Measurements from ENCODE around the gene ALG1L2. TPM values are rescaled to one million over a fixed set of nuclear protein-coding genes. Genes with fewer than 3 reads are reported as not detected.
"Not testable (repeated sequence)": the region's sequence is repeated elsewhere in the genome, so short reads cannot be mapped to it uniquely, and the experiment has no call there.

Gene ALG1L2
- total RNA-seq, 1 donor from 2014 or later, result 3.7 TPM

DNA sequence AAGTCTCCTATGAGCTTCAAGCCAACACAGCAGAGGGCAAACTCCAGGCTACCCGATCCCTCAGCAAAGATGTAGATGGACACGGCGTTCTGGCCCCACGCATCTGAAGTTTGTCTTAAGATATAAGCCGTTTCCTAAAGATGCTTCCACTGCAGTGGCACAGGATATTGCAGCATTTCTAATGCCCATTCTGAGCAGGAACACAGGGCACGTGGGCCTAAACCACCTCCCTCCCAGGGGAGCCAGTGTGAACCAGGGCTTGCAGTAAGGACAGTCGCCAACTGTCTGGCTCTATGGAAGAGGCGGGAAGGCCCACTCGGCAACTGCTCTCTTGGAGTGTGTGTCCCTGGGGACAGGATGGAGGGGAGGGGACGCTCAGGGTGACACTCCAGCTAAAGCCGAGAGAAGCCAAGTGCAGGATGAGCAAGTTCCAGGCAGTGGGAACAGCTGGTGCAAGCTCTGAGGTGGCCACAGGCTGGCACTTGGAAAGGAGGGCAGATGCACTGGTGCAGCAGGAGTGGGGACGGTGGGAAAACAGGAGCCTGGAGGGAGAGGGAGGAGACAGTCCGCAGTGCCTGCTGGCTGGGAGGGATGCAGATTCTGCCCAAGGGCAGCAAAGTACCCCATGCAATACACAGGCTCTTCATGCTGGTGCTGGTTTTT, 25.8 kb downstream of the ALG1L2 start:
- H3K4me3 ChIP-seq (ENCODE audit: low read length in 3 of 3); H3K9me3 ChIP-seq (ENCODE audit: control insufficient read depth in 3 of 3, low read length in 3 of 3); H3K9ac ChIP-seq (ENCODE audit: low read depth in 1 of 3, low read length in 3 of 3); H3K4me1 ChIP-seq (ENCODE audit: control insufficient read depth in 3 of 3, insufficient read depth in 3 of 3, low read length in 3 of 3); H3K36me3 ChIP-seq (ENCODE audit: control insufficient read depth in 3 of 3, insufficient read depth in 3 of 3, low read length in 3 of 3); H3K27ac ChIP-seq (ENCODE audit: low read depth, low read length); H3K27me3 ChIP-seq (ENCODE audit: control insufficient read depth in 3 of 3, insufficient read depth in 3 of 3, low read length in 3 of 3): not testable (repeated sequence)

DNA sequence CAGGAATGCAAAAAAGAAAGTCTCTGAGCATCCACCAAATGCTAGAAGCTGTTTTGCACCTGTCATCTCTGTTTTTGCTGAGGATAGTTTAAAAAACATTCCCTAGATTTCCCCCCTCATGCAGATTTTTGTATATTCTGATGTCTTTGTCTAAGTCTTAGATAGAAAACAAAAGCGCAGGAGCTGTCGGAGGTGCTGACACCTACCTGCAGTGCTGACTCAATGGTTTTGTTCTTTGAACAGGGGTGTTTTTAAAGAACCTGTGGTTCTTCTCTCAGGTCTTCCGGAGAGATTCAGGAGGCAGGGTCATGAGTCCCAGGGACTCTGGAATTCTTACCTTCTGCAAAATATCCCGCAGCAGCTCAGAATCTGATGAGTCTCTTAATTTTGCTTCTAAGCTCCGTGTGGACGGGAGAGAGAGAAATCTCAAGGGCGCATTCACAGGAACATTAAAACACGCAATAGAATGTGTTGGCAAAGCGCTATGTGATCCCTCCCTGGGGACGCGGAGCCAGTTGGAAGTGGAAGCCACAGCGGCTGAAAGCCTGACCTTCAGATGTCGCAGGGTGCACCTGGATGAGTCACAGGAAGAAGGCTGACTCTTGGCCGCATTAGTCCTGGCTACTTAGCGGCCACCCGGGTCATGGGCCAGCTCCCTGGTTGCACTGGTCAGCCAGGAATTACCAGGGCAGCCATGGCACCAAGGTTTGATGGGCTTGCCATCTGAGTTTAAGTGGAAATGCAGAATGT, 27.4 kb downstream of the ALG1L2 start:
- not testable (repeated sequence) for H3K36me3 ChIP-seq (ENCODE audit: control insufficient read depth in 3 of 3, insufficient read depth in 3 of 3, low read length in 3 of 3); H3K9ac ChIP-seq (ENCODE audit: low read depth in 1 of 3, low read length in 3 of 3); H3K27me3 ChIP-seq (ENCODE audit: control insufficient read depth in 3 of 3, insufficient read depth in 3 of 3, low read length in 3 of 3); H3K4me1 ChIP-seq (ENCODE audit: control insufficient read depth in 3 of 3, insufficient read depth in 3 of 3, low read length in 3 of 3); H3K27ac ChIP-seq (ENCODE audit: low read depth, low read length); H3K4me3 ChIP-seq (ENCODE audit: low read length in 3 of 3); H3K9me3 ChIP-seq (ENCODE audit: control insufficient read depth in 3 of 3, low read length in 3 of 3)

DNA sequence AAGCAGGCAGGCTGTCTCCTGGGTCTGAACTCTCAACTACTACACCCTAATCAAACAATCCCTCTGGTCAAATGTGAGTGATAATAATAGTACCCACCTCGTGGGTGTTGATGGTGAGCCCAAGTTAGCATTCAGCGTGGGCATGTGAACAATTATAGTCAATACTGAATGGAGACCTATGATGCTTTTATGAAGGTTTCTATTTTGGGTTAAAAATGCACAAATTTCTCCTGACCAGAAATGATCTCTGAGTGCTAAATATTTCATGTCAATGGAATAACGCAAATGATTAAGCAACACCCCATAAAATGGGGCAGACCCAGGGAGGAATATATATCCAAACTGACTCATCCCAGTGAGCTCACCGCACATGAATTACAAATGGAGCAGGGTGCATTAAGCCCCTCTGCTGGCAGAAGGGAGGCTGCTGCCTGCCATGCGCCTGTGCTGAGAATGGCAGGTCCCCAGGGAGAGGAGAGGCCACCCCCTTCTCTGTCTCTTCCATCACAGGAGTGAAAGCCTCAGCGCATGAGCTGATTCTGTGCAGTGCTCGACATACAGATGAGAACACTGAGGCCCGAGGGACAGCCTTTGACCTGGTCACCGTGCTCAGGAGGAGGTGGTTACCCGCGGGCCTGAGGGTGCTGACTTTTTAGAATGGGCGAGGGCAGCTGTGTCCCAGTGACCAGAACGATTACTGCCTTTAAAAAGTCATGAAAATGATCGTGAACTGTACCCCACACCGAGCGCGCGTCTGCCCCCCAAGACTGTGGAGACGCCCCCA, 28.9 kb downstream of the ALG1L2 start:
- H3K9me3 ChIP-seq (ENCODE audit: control insufficient read depth in 3 of 3, low read length in 3 of 3); H3K36me3 ChIP-seq (ENCODE audit: control insufficient read depth in 3 of 3, insufficient read depth in 3 of 3, low read length in 3 of 3); H3K27me3 ChIP-seq (ENCODE audit: control insufficient read depth in 3 of 3, insufficient read depth in 3 of 3, low read length in 3 of 3); H3K4me1 ChIP-seq (ENCODE audit: control insufficient read depth in 3 of 3, insufficient read depth in 3 of 3, low read length in 3 of 3): not testable (repeated sequence)
- peak overlapping the region; percentile 68 to 79 (median 79) for H3K4me3 ChIP-seq (ENCODE audit: low read length in 3 of 3)
- H3K27ac ChIP-seq (ENCODE audit: low read depth, low read length), result peak overlapping the region; percentile 56
- H3K9ac ChIP-seq (ENCODE audit: low read depth in 1 of 3, low read length in 3 of 3), result peak overlapping the region; percentile 51 to 74 (median 70)

DNA sequence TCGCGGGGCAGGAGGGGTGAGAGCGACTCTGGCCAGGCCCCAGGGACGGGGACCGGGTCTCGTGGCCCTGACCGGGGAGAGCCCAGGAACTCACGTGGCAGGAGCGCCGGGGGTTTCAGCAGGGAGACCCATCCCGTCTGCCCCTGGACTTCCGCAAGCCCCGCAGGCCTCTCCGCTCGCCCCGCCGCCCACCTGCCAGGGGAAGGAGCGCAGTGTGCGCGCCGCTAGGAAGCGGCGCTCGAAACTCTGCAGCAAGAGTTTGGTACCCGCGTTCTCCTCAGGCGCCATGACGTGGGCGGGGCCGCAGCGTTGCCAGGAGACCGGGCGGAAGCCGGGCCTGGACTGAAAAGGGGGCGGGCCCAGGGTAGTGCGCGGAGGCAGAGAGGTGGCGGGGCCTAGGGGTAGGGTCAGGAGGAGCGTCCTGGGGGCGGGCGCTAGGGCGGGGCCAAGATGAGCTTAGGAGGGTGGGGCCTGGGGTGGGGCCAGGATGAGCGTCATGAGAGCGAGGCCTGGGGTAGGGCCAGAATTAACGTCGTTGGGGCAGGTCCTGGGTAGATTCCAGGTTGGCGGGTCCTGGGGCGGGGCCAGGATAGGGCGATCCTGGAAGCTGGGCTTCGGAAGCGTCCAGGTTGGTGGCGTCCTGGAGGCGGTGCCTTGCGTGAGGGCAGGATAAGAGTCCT, 29.7 kb downstream of the ALG1L2 start:
- Histone ChIP-seq H3K4me3 (ENCODE audit: low read length in 3 of 3) (peak overlapping the region; percentile 68 to 79 (median 79)), H3K36me3 (ENCODE audit: control insufficient read depth in 3 of 3, insufficient read depth in 3 of 3, low read length in 3 of 3) (no peaks in the 10 kb centered on the region), H3K27me3 (ENCODE audit: control insufficient read depth in 3 of 3, insufficient read depth in 3 of 3, low read length in 3 of 3) (no peaks in the 10 kb centered on the region), H3K9me3 (ENCODE audit: control insufficient read depth in 3 of 3, low read length in 3 of 3) (no peaks in the 10 kb centered on the region), H3K9ac (ENCODE audit: low read depth in 1 of 3, low read length in 3 of 3) (peak overlapping the region in 2 of 3 donors; percentile 70 to 74), H3K4me1 (ENCODE audit: control insufficient read depth in 3 of 3, insufficient read depth in 3 of 3, low read length in 3 of 3) (peaks cover 6 to 7% (median 6%) of the 10 kb centered on the region in 3 donors), H3K27ac (ENCODE audit: low read depth, low read length) (peak overlapping the region; percentile 56)

DNA sequence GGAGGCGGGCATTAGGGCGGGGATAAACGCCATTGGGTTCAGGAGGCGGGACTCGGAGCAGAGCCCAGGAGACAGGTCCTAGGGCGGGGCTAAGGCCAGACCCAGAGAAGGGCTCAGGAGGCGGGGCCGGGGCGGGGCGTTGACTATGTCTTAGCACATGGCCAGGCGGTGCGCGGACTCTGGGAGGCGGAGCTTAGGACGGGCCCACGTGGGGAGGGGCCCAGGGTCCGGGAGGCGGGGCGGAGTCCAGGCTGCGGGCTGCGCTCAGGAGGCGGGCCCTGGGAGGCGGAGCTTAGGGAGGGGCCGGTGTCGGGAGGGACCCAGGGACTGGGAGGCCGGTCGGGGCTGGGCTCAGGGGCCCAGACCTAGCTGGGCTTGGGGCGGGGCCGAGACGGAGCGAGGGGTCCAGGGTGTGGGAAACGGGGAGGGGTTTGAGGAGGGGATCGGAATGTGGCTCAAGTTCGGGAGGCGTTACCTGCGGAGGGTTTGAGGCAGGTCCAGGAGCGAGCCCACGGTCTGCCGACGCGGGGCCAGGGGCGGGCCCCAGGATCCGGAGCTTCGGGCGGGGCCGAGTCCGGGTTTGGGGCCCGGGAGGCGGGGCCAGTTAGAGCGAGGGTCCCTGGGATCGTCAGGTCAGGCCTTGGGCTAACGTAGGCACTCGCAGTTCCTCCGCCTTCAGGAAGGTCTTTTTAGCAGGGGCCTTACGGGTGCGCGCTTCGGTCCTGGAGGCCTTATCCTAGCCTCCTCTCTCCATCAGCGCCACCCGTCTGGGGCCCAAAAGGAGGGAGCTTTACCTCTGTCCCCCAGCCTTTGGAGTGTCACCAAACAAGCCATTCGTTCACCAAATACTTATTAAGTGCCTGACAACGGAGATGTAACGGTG, 30.5 kb downstream of the ALG1L2 start:
- not testable (repeated sequence) for H3K36me3 ChIP-seq (ENCODE audit: control insufficient read depth in 3 of 3, insufficient read depth in 3 of 3, low read length in 3 of 3); H3K4me1 ChIP-seq (ENCODE audit: control insufficient read depth in 3 of 3, insufficient read depth in 3 of 3, low read length in 3 of 3); H3K9me3 ChIP-seq (ENCODE audit: control insufficient read depth in 3 of 3, low read length in 3 of 3); H3K27me3 ChIP-seq (ENCODE audit: control insufficient read depth in 3 of 3, insufficient read depth in 3 of 3, low read length in 3 of 3)
- Histone ChIP-seq H3K9ac (ENCODE audit: low read depth in 1 of 3, low read length in 3 of 3) (peak overlapping the region; percentile 45 to 77 (median 57)), H3K27ac (ENCODE audit: low read depth, low read length) (peak overlapping the region; percentile 51), H3K4me3 (ENCODE audit: low read length in 3 of 3) (peak overlapping the region; percentile 67 to 79 (median 75))

DNA sequence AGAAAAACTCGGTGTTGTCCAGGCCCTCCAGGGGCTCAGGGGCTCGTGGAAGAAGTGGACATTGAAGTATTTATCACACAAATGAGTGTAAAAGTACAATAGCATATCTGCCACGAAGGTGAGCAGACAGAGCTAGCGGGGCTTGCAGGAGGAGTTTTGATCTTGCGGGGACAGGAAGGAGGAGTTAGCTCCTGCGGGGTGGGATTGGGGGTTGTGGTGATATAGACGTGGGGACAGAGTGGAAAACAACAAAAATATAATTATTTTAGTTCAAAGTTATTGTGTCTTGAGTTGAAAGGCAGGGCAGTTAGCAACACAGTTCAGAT, 31.1 kb downstream of the ALG1L2 start:
- not testable (repeated sequence) for H3K9me3 ChIP-seq (ENCODE audit: control insufficient read depth in 3 of 3, low read length in 3 of 3); H3K36me3 ChIP-seq (ENCODE audit: control insufficient read depth in 3 of 3, insufficient read depth in 3 of 3, low read length in 3 of 3); H3K27me3 ChIP-seq (ENCODE audit: control insufficient read depth in 3 of 3, insufficient read depth in 3 of 3, low read length in 3 of 3); H3K4me1 ChIP-seq (ENCODE audit: control insufficient read depth in 3 of 3, insufficient read depth in 3 of 3, low read length in 3 of 3)
- H3K27ac ChIP-seq (ENCODE audit: low read depth, low read length), result peak overlapping the region; percentile 51
- peak overlapping the region; percentile 45 to 77 (median 57) for H3K9ac ChIP-seq (ENCODE audit: low read depth in 1 of 3, low read length in 3 of 3)
- H3K4me3 ChIP-seq (ENCODE audit: low read length in 3 of 3), result peak overlapping the region; percentile 65 to 75 (median 67)

DNA sequence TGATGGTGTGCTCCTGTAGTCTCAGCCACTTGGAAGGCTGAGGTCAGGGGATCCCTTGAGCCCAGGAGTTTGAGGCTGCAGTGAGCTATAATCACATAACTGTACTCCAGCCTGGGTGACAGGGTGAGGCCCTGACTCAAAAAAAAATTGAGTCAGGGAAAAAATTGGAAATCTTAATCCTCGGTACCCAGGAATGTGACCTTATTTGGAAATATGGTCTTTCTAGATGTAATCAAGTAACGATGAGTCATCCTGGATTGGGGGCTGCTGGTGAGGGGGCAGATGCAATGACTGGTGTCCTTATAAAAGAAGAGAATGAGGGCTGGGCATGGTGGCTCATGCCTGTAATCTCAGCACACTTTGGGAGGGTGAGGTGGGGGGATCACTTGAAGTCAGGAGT, 33.8 kb downstream of the ALG1L2 start:
- H3K27me3 ChIP-seq (ENCODE audit: control insufficient read depth in 3 of 3, insufficient read depth in 3 of 3, low read length in 3 of 3); H3K36me3 ChIP-seq (ENCODE audit: control insufficient read depth in 3 of 3, insufficient read depth in 3 of 3, low read length in 3 of 3); H3K4me3 ChIP-seq (ENCODE audit: low read length in 3 of 3); H3K9me3 ChIP-seq (ENCODE audit: control insufficient read depth in 3 of 3, low read length in 3 of 3); H3K4me1 ChIP-seq (ENCODE audit: control insufficient read depth in 3 of 3, insufficient read depth in 3 of 3, low read length in 3 of 3); H3K27ac ChIP-seq (ENCODE audit: low read depth, low read length); H3K9ac ChIP-seq (ENCODE audit: low read depth in 1 of 3, low read length in 3 of 3): not testable (repeated sequence)

DNA sequence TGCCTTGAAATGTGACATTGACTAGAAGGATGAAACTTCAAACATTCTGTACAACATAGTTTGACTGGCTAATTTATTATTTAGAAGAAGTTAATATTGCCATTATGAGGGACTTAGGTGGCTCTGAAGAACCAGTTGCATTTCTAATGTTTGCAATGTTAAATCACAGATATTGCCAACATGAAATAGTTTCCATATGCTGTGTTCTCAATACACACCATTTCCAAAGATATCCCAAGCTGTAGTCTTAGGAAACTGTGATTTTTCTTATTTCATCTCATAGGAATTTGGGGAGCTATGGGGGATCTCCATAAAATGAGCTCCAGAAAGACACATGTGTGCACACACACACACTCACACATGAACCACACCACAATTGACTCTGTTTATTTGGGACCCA, 36.3 kb downstream of the ALG1L2 start:
- no peak overlapping the region for H3K4me3 ChIP-seq (ENCODE audit: low read length in 3 of 3)
- peaks cover 0 to 4% (median 0%) of the 10 kb centered on the region in 3 donors for H3K4me1 ChIP-seq (ENCODE audit: control insufficient read depth in 3 of 3, insufficient read depth in 3 of 3, low read length in 3 of 3)
- H3K9ac ChIP-seq (ENCODE audit: low read depth in 1 of 3, low read length in 3 of 3), result no peak overlapping the region
- no peaks in the 10 kb centered on the region for H3K27me3 ChIP-seq (ENCODE audit: control insufficient read depth in 3 of 3, insufficient read depth in 3 of 3, low read length in 3 of 3)
- H3K36me3 ChIP-seq (ENCODE audit: control insufficient read depth in 3 of 3, insufficient read depth in 3 of 3, low read length in 3 of 3), result no peaks in the 10 kb centered on the region
- H3K9me3 ChIP-seq (ENCODE audit: control insufficient read depth in 3 of 3, low read length in 3 of 3), result no peaks in the 10 kb centered on the region
- no peak overlapping the region for H3K27ac ChIP-seq (ENCODE audit: low read depth, low read length)

DNA sequence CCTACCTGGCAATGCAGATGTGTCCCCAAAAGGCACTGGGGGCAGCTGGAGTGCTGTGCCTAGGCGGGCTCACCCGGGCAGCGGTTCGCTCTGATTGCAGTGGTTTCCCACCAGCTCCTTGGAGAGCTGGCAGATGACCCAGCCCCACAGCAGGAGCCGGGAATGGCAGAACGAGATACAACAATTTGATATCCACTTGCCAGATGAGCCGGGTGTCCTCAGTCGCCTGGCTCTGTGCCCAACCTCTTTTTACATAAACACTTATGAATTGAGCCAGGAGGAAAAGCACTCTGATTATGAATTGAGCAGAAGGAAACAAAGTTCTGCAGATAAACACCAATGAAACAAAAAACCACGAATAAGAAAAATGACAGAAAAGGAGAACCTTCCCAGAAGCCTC, 38.2 kb downstream of the ALG1L2 start:
- not testable (repeated sequence) for H3K4me1 ChIP-seq (ENCODE audit: control insufficient read depth in 3 of 3, insufficient read depth in 3 of 3, low read length in 3 of 3); H3K4me3 ChIP-seq (ENCODE audit: low read length in 3 of 3); H3K36me3 ChIP-seq (ENCODE audit: control insufficient read depth in 3 of 3, insufficient read depth in 3 of 3, low read length in 3 of 3); H3K9ac ChIP-seq (ENCODE audit: low read depth in 1 of 3, low read length in 3 of 3); H3K27me3 ChIP-seq (ENCODE audit: control insufficient read depth in 3 of 3, insufficient read depth in 3 of 3, low read length in 3 of 3); H3K27ac ChIP-seq (ENCODE audit: low read depth, low read length); H3K9me3 ChIP-seq (ENCODE audit: control insufficient read depth in 3 of 3, low read length in 3 of 3)

All from skeletal muscle tissue (tissue), 4 donors.